HepG2 (cell line): ENCODE results near the gene LSM12. TPM values are rescaled to one million over a fixed set of nuclear protein-coding genes. Genes with fewer than 3 reads are reported as not detected.

Experiments used
- ATAD3A ChIP-seq: sonication (generic); formaldehyde crosslinking; IDR thresholded peaks from 2 replicates; pipeline ENCODE4 v1.4.0; 2020; ENCODE audit warnings: missing genetic modification reagents
- HOXA3 ChIP-seq: sonication (generic); formaldehyde crosslinking; IDR thresholded peaks from 2 replicates; pipeline ENCODE4 v1.5.0; 2020; ENCODE audit warnings: missing genetic modification reagents
- KDM4B ChIP-seq: sonication (generic); formaldehyde crosslinking; IDR thresholded peaks from 2 replicates; pipeline ENCODE4 v1.4.0; 2020; ENCODE audit warnings: missing genetic modification reagents
- KLF12 ChIP-seq: sonication (generic); formaldehyde crosslinking; IDR thresholded peaks from 2 replicates; pipeline ENCODE4 v1.4.0; 2020; ENCODE audit warnings: missing genetic modification reagents, borderline replicate concordance
- NR0B2 ChIP-seq: sonication (generic); formaldehyde crosslinking; IDR thresholded peaks from 2 replicates; pipeline ENCODE4 v1.4.0; 2020; ENCODE audit warnings: mild to moderate bottlenecking, missing genetic modification reagents
- PPARG ChIP-seq: conservative IDR thresholded peaks from 2 replicates; pipeline ENCODE4 v1.6.1; 2016; ENCODE audit warnings: missing biosample characterization, missing genetic modification reagents
- SOX6 ChIP-seq, 2 experiments: fragments of 450-650 bp in 1 of 2; sonication (generic) in 1 of 2; formaldehyde crosslinking in 1 of 2; IDR thresholded peaks; 2 replicates each; pipeline versions ENCODE4 v1.4.0 to v1.6.1; 2017 to 2020; ENCODE audit warnings: antibody characterized with exemption in 1 of 2, mild to moderate bottlenecking in 1 of 2, missing genetic modification reagents in 1 of 2
- U2AF2 ChIP-seq: fragments of 200-400 bp; formaldehyde crosslinking; IDR thresholded peaks from 2 replicates; pipeline ENCODE4 v1.6.1; 2017; ENCODE audit warnings: low read depth, mild to moderate bottlenecking, low read length
- ZBTB33 ChIP-seq: sonication (generic); formaldehyde crosslinking; IDR thresholded peaks from 2 replicates; pipeline ENCODE4 v1.4.0; 2020; ENCODE audit warnings: missing genetic modification reagents
- ZMYM2 ChIP-seq: sonication (generic); formaldehyde crosslinking; IDR thresholded peaks from 2 replicates; pipeline ENCODE4 v1.8.0; 2022; ENCODE audit warnings: mild to moderate bottlenecking, missing genetic modification reagents
- ZNF331 ChIP-seq: sonication (generic); formaldehyde crosslinking; IDR thresholded peaks from 2 replicates; pipeline ENCODE4 v1.4.0; 2020; ENCODE audit warnings: missing genetic modification reagents
- ZNF430 ChIP-seq: sonication (generic); formaldehyde crosslinking; IDR thresholded peaks from 2 replicates; pipeline ENCODE4 v1.9.0; 2021; ENCODE audit warnings: mild to moderate bottlenecking, missing genetic modification reagents
- ZNF501 ChIP-seq: sonication (generic); formaldehyde crosslinking; IDR thresholded peaks from 2 replicates; pipeline ENCODE4 v1.5.1; 2020; ENCODE audit warnings: mild to moderate bottlenecking, moderate library complexity, missing genetic modification reagents
- ZNF512 ChIP-seq: sonication (generic); formaldehyde crosslinking; IDR thresholded peaks from 2 replicates; pipeline ENCODE4 v1.4.0; 2020; ENCODE audit warnings: mild to moderate bottlenecking, missing genetic modification reagents
- ZNF576 ChIP-seq: sonication (generic); formaldehyde crosslinking; IDR thresholded peaks from 2 replicates; pipeline ENCODE4 v1.4.0; 2020; ENCODE audit warnings: mild to moderate bottlenecking, missing genetic modification reagents
- ZNF772 ChIP-seq: sonication (generic); formaldehyde crosslinking; IDR thresholded peaks from 2 replicates; pipeline ENCODE4 v1.5.0; 2020; ENCODE audit warnings: mild to moderate bottlenecking, missing genetic modification reagents
- ZNF775 ChIP-seq: sonication (generic); formaldehyde crosslinking; IDR thresholded peaks from 2 replicates; pipeline ENCODE4 v1.4.0; 2020; ENCODE audit warnings: missing genetic modification reagents, mild to moderate bottlenecking, moderate library complexity, borderline replicate concordance
- ZSCAN31 ChIP-seq: sonication (generic); formaldehyde crosslinking; IDR thresholded peaks from 2 replicates; pipeline ENCODE4 v1.5.0; 2020; ENCODE audit warnings: low read depth, mild to moderate bottlenecking, missing genetic modification reagents
- polyA plus RNA-seq, 8 experiments: library from polyadenylated mRNA; depleted of rRNA in 3 of 8; stranded (reverse) in 7 of 8; unstranded in 1 of 8; fragments of >200 nt; fragmentation: Illumina TruSeq in 4 of 8; extraction: Trizol in 4 of 8; gene quantifications; 2 replicates each; pipeline versions ENCODE4 v1.2.1 to v1.2.3, GENCODE V29; 2011 to 2016; ENCODE audit warnings: low read depth in 4 of 8, missing spikeins in 1 of 8, mixed read lengths in 1 of 8; ENCODE audit not compliant: insufficient read depth in 1 of 8
- total RNA-seq, 5 experiments: library from RNA; depleted of rRNA; stranded (reverse); fragments of >200 nt; fragmentation: Illumina TruSeq; extraction: Trizol; gene quantifications; 2 replicates each; pipeline ENCODE4 v1.2.3, GENCODE V29; 2016; ENCODE audit warnings: low read depth in 1 of 5
- TF ChIP-seq, protein P1 (sequence below): sonication (generic); formaldehyde crosslinking; IDR thresholded peaks from 2 replicates; pipeline ENCODE4 v1.5.0; 2020; ENCODE audit warnings: mild to moderate bottlenecking, missing genetic modification reagents
- TF ChIP-seq, protein P2 (sequence below): sonication (generic); formaldehyde crosslinking; IDR thresholded peaks from 2 replicates; pipeline ENCODE4 v1.5.0; 2020; ENCODE audit warnings: mild to moderate bottlenecking, missing genetic modification reagents, moderate library complexity

LSM12 gene
- total and polyA plus RNA-seq, 2 of the 13 experiments (the other 11 are each of a cell fraction or from before 2014, with no cell fraction given) = 52.8 to 55.7 TPM

- TF ChIP-seq ZNF512 (no peak), ZNF331 (0 out of 2 replicates have a peak, but pooled peaks have one; percentile 33), HOXA3 (CRISPR knock-in tag) (peak; percentile 2; the same call in 1 of the 2 replicates), ZMYM2 (CRISPR knock-in tag) (0 out of 2 replicates have a peak, but pooled peaks have one; percentile 41), NR0B2 (CRISPR knock-in tag) (0 out of 2 replicates have a peak, but pooled peaks have one; percentile 19), KDM4B (CRISPR knock-in tag) (no peak), ZNF576 (CRISPR knock-in tag) (no peak), ATAD3A (CRISPR knock-in tag) (no peak), U2AF2 (0 out of 2 replicates have a peak, but pooled peaks have one; percentile 46), PPARG (CRISPR knock-in tag) (no peak), ZSCAN31 (no peak), ZNF775 (CRISPR knock-in tag) (no peak), KLF12 (CRISPR knock-in tag) (no peak), ZNF430 (CRISPR knock-in tag) (0 out of 2 replicates have a peak, but pooled peaks have one; percentile 38), ZBTB33 (CRISPR knock-in tag) (peak; percentile 56; the same call in 1 of the 2 replicates), ZNF772 (CRISPR knock-in tag) (0 out of 2 replicates have a peak, but pooled peaks have one; percentile 39), ZNF501 (0 out of 2 replicates have a peak, but pooled peaks have one; percentile 50), SOX6 (IDR thresholded peaks at IDR 0.05) (no peak), SOX6 (CRISPR knock-in tag; IDR thresholded peaks at IDR 0.05) (peak; percentile 46; the same call in 1 of the 2 replicates)
- TF ChIP-seq, protein P1, sequence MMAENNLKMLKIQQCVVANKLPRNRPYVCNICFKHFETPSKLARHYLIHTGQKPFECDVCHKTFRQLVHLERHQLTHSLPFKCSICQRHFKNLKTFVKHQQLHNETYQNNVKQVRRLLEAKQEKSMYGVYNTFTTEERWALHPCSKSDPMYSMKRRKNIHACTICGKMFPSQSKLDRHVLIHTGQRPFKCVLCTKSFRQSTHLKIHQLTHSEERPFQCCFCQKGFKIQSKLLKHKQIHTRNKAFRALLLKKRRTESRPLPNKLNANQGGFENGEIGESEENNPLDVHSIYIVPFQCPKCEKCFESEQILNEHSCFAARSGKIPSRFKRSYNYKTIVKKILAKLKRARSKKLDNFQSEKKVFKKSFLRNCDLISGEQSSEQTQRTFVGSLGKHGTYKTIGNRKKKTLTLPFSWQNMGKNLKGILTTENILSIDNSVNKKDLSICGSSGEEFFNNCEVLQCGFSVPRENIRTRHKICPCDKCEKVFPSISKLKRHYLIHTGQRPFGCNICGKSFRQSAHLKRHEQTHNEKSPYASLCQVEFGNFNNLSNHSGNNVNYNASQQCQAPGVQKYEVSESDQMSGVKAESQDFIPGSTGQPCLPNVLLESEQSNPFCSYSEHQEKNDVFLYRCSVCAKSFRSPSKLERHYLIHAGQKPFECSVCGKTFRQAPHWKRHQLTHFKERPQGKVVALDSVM (CRISPR knock-in tag) = peak; percentile 23; the same call in 1 of the 2 replicates
- TF ChIP-seq, protein P2, sequence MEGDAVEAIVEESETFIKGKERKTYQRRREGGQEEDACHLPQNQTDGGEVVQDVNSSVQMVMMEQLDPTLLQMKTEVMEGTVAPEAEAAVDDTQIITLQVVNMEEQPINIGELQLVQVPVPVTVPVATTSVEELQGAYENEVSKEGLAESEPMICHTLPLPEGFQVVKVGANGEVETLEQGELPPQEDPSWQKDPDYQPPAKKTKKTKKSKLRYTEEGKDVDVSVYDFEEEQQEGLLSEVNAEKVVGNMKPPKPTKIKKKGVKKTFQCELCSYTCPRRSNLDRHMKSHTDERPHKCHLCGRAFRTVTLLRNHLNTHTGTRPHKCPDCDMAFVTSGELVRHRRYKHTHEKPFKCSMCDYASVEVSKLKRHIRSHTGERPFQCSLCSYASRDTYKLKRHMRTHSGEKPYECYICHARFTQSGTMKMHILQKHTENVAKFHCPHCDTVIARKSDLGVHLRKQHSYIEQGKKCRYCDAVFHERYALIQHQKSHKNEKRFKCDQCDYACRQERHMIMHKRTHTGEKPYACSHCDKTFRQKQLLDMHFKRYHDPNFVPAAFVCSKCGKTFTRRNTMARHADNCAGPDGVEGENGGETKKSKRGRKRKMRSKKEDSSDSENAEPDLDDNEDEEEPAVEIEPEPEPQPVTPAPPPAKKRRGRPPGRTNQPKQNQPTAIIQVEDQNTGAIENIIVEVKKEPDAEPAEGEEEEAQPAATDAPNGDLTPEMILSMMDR (CRISPR knock-in tag) = peak; percentile 91
Observed at GRCh38 chr17:44115585-44116415, 49.3 kb upstream of the LSM12 start (continued).
